C4-2B (cell line): Measurements from ENCODE around the gene BCR.

Experiments used
- H3K27ac ChIP-seq: fragments of 450-650 bp; 2 replicates; pipeline ENCODE4 v1.5.1; 2017
- CTCF ChIP-seq: fragments of 450-650 bp; conservative IDR thresholded peaks from 2 replicates; pipeline ENCODE4 v1.5.1; 2017; ENCODE audit warnings: mild to moderate bottlenecking
- ZFX ChIP-seq: fragments of 450-650 bp; IDR thresholded peaks from 2 replicates; pipeline ENCODE4 v1.6.1; 2017

The BCR gene

GRCh38 chr22:23291806-23292452 lies 111.6 kb downstream of the BCR start:
- no peak for TF ChIP-seq ZFX
- no peak for TF ChIP-seq CTCF
- no peak overlapping the region for H3K27ac ChIP-seq

- H3K27ac ChIP-seq, result no peak overlapping the region
- TF ChIP-seq CTCF, result no peak
These were observed 112.4 kb downstream of the BCR start for GRCh38 chr22:23292453-23293350.

GRCh38 chr22:23293720-23294119 lies 113.4 kb downstream of the BCR start:
- TF ChIP-seq CTCF (no peak), ZFX (no peak)
- H3K27ac ChIP-seq, result no peak overlapping the region

- no peak overlapping the region for H3K27ac ChIP-seq
- TF ChIP-seq CTCF (no peak), ZFX (no peak)
These were observed 113.9 kb downstream of the BCR start for GRCh38 chr22:23294221-23294620.

- no peak overlapping the region for H3K27ac ChIP-seq
- TF ChIP-seq ZFX (no peak), CTCF (no peak)
These were observed 120.2 kb downstream of the BCR start for GRCh38 chr22:23300476-23300875.

GRCh38 chr22:23301591-23301990 lies 121.3 kb downstream of the BCR start:
- H3K27ac ChIP-seq, result no peak overlapping the region
- TF ChIP-seq ZFX (no peak), CTCF (no peak)

- no peak overlapping the region for H3K27ac ChIP-seq
- TF ChIP-seq ZFX (no peak), CTCF (no peak)
These were observed 122.1 kb downstream of the BCR start for GRCh38 chr22:23302171-23303002.
